ENCODE data around the gene MDM4.
A peak's percentile ranks its signal among the peaks of the same experiment; 100 is the strongest.
"Not testable (repeated sequence)": the region's sequence is repeated elsewhere in the genome, so short reads cannot be mapped to it uniquely, and the experiment has no call there.

The MDM4 gene, protein sequence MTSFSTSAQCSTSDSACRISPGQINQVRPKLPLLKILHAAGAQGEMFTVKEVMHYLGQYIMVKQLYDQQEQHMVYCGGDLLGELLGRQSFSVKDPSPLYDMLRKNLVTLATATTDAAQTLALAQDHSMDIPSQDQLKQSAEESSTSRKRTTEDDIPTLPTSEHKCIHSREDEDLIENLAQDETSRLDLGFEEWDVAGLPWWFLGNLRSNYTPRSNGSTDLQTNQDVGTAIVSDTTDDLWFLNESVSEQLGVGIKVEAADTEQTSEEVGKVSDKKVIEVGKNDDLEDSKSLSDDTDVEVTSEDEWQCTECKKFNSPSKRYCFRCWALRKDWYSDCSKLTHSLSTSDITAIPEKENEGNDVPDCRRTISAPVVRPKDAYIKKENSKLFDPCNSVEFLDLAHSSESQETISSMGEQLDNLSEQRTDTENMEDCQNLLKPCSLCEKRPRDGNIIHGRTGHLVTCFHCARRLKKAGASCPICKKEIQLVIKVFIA
- total RNA-seq, result 15.0 to 81.6 (median 35.6) reads per million in 18 experiments

DNA sequence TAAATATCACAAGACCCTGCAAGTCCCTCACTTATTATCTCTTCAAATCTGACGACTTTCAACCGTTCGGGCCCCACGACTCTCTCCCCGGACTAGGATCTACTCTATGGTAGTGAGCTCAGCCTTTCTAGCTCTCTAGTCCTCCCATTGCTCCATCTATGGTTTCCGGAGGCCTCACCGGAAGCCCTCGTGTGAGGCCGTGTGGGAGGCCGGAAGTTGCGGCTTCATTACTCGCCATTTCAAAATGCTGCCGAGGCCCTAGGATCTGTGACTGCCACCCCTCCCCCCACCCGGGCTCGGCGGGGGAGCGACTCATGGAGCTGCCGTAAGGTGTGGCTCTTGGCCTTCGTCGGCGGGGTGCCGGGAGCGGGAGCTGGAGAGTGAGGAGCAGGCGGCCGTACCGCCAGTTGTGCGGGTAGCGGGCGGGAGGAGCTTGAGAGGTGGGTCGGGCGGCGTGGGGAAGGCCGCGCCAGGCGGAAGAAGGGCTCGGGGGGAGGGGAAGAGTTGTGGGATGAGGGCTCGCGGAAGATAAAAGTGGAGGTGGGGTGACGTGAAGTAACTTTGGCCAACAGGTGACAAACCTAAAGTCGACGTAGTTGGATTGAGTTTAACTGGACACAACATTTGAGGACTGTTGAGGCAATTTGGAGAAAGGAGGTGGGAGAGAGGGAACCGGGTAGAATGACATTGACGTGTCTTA lies at the start of gene MDM4:
Gene MDM4, plus strand, starts transcription at position 227 of the 700 bp plus-strand sequence. CDS start 9,113 bp downstream, outside the sequence.
- peak; percentile 99 for DNase-seq

DNA sequence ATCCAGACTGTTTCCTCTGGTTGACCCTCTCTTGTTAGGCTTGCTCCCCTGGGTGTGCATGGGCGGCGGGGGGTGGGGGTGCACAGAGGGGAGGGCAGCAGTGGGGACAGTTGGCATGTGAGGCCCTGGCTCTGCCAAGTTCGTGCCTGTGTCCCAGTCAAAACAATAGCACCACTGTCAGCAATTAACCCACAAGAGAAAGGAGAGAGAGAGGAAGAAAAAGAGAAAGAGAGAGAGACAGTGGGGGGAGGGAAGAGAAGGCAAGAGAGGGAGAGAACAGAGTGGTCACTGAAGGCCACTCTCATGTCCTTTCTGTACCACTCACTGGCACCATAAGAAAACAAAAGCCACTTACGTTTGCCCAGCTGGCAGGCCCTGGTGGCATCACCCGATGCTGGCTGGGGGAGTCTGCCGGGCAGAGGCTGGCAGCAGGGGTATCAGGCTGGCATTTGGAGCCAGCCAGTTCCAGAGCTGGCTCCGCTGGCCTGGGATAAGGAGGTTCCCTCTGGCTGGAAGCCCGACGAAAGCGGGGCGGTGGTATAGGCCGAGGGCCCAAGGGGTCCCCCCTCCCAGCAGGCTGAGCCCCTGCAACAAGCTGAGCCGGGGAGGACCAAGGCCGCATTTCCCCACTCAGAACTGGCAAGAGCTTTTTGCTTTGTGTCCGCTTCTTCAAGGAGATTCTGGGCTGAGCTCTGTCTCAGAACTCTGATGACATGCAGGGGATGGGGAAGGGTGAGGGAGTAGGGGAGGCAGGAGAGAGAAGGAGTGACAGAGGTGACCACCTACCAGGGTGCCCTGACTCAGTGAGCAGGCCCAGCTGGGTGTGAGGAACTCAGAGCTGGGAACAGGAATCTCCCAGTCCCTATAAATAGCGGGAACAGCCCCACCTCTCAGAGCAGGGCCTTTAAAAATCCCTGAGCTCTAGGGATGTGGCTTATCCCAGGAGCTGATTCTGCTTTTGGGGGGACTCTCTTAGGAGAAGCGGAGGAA lies 49.5 kb upstream of the MDM4 start:
- no peak for DNase-seq

DNA sequence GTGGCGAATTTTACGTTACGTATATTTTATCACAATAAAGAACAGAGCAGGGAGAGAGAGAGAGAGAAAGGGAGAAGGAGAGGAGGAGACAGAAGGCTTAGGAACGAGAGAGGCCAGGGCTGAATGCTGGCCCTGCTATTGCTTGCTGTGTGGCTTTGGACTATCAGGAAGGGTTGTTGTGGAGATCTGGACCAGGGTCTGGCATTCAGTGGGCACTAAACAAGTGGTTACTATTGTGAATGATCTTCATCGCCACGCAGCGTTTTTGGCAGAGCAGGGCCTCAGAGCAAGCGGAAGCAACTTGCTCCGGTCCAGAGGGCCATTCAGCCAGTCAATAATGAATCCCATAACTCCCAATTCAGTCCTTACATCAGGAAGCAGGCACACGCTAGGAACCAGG lies 48.0 kb upstream of the MDM4 start:
- no peak for DNase-seq

- no peak for DNase-seq
Measured at GRCh38 chr1:204468766-204469302, 47.4 kb upstream of the MDM4 start.

GRCh38 chr1:204469304-204469703 lies 46.9 kb upstream of the MDM4 start:
- no peak for DNase-seq

- no peak for DNase-seq
Measured at GRCh38 chr1:204471687-204472086, 44.5 kb upstream of the MDM4 start.

GRCh38 chr1:204472660-204473059 lies 43.5 kb upstream of the MDM4 start:
- DNase-seq, result no peak

DNA sequence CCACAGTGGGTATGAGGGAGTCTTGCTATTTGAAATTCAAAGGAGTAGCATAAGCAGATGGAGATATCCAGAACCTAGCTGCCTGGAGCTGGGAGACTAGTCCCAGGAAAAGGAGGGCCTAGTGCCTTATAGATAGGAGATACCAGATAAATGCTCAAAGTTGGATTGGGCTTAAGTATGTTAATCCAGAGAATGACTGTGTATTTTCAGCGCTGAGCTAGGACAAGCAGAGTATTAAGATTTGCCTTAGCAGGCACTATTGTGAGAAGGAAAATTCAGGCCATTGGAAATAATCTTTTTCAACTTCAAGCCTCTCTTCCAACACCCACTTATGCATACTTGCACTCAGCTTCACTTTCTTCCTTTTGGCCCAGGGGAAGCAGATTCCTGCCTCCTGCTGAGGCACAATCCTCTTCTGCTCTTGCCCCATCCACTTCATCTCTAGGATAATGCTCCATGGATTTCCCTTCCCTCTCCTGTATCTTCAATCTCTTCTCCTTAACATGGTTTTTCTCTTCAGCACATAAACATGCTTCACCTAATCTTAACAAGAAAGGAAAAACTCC lies 42.7 kb upstream of the MDM4 start:
- DNase-seq, result no peak

- DNase-seq, result peak; percentile 54 to 62
Measured at GRCh38 chr1:204475656-204476432, 40.4 kb upstream of the MDM4 start.

GRCh38 chr1:204476563-204476962 lies 39.6 kb upstream of the MDM4 start:
- DNase-seq, result no peak

DNA sequence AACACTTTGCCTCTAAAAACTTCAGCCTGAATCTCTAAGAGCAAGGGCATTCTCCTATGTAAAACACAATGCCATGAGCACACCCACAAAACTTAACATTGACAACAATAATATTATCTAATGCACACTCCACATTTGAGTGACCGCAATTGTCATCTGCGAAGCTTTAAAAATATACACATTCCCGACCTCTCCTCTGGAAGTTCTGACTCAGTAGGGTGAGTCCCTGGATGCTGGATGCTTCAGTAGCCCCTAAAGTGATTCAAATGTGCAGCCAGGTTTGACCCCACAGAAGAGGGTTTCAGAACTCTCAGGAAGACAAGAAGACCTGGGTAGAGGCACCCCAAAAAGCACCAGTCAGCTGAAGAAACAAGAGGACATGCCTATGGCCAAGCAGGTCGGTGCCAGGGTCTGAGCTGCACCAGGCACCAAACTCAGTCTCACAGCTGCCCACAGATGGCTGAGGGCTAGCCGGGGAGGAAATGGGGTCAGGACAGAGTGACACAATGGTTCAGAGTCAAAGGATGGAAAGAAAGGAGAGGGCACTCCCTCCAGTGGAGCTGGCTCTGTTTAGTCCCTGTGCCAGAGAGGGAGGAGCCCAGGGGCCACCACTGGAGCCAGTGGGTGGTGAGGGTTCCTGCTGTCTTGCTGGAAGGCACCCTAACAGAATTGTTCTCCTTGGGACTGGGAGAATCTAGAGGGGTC lies 39.0 kb upstream of the MDM4 start:
- peak; percentile 20 to 29 for DNase-seq

- no peak for DNase-seq
Measured at GRCh38 chr1:204478172-204478899, 37.9 kb upstream of the MDM4 start.

DNA sequence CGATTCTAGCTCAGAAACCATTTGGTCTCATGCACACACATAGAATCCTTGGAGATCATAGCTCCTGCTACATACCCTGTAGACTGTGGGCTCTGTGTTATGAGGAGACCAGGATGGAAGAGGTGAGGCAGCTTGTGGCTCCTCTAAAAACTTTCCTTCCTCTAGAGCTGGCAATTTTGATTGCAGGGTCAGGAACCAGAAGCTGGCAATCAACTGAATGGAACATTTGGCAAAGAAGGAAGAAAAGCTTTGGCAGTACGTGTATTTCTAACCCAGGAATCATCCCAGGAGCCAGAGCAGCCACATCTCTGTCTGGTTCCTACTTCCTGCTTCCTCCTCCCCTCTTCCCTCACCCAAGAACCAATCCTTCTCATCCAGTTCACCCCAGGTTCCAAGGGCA lies 37.3 kb upstream of the MDM4 start:
- no peak for DNase-seq

DNA sequence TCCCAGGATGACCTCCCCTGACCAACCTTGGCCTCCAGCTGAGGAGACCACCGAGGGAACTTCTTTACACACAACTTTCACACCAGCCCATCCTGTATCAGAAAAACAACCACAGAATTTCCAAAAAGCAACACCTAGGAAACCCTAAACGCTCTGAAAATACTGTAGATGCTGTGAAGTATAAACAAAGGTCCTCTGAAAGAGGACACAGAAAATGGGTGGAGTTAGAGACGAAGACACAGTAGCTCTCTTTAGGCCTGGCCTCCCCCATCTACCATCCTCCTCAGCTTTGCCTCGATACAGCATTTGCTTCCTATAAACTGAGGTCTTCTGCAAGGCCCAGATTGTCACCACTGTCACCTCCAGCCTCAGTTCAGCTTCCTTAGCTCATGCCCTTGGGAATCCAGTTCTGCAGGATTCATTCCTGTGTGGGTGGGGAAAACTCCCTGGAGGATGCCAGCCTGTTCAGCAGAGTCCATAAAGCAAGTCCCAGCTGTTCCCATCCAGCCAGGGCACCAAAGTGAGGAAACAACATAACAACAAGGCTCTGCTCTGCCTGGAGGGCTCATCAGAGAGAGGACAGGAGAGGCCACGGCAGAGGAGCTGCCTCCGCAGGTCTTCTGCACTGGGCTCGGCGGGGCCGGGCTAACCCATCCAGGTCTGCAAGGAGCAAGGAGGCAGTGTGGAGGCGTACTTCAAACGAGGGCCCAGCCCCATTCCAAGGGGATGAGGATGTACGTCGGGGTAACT lies 36.6 kb upstream of the MDM4 start:
- DNase-seq, result no peak

- peak in 1 of 2 donors; percentile 29 for DNase-seq
Measured at GRCh38 chr1:204480515-204480914, 35.7 kb upstream of the MDM4 start.

GRCh38 chr1:204483791-204484190 lies 32.4 kb upstream of the MDM4 start:
- DNase-seq, result no peak

GRCh38 chr1:204486513-204487255 lies 29.5 kb upstream of the MDM4 start:
- DNase-seq, result not testable (repeated sequence)

- no peak for DNase-seq
Measured at GRCh38 chr1:204487256-204487615, 29.0 kb upstream of the MDM4 start.
